Measurements from ENCODE around the gene ATE1. TPM values are rescaled to one million over a fixed set of nuclear protein-coding genes. Genes with fewer than 3 reads are reported as not detected.

ATE1 gene
- total RNA-seq, 2 donors from 2014 or later = 31.0 to 62.0 TPM

DNA sequence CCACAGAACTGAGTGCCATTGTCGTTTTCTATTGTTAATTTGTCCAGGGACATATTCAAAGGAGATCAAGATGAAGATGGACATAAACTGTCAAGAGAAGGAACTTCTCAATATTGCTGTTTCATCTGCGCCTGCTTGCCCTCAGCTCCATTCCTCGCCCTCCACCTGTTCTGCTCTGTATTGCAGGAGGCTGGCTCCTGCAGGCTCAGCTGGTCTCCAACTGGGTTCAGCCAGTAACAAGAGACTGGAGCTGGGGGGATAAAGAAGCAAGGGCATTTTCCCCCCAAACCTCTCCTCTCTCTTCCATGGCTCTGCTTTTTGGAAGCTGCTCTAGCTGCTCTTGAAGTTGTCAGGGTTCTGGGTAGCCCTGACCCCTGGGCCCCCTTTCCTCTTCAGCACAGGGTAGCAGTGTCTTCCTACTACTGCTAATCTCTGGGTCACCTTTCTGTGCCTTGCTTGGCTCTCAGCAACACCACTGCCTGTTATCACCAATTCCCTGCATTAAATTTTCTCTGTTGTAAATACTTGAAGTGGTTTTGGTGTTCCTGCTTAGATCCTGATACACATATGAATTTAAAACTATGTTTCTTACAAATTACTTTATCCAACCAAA lies 180.6 kb downstream of the ATE1 start:
- no peaks in the 10 kb centered on the region for H3K4me1 ChIP-seq
- peaks cover 9% of the 10 kb centered on the region for H3K36me3 ChIP-seq
- no peak overlapping the region for H3K27ac ChIP-seq
- H3K4me3 ChIP-seq = no peak overlapping the region
- TF ChIP-seq, protein P1, sequence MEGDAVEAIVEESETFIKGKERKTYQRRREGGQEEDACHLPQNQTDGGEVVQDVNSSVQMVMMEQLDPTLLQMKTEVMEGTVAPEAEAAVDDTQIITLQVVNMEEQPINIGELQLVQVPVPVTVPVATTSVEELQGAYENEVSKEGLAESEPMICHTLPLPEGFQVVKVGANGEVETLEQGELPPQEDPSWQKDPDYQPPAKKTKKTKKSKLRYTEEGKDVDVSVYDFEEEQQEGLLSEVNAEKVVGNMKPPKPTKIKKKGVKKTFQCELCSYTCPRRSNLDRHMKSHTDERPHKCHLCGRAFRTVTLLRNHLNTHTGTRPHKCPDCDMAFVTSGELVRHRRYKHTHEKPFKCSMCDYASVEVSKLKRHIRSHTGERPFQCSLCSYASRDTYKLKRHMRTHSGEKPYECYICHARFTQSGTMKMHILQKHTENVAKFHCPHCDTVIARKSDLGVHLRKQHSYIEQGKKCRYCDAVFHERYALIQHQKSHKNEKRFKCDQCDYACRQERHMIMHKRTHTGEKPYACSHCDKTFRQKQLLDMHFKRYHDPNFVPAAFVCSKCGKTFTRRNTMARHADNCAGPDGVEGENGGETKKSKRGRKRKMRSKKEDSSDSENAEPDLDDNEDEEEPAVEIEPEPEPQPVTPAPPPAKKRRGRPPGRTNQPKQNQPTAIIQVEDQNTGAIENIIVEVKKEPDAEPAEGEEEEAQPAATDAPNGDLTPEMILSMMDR (IDR thresholded peaks at IDR 0.05) = no peak
- H3K27me3 ChIP-seq = no peaks in the 10 kb centered on the region
- DNase-seq (ENCODE audit: low spot score) = no peak
- H3K9me3 ChIP-seq = no peaks in the 10 kb centered on the region

DNA sequence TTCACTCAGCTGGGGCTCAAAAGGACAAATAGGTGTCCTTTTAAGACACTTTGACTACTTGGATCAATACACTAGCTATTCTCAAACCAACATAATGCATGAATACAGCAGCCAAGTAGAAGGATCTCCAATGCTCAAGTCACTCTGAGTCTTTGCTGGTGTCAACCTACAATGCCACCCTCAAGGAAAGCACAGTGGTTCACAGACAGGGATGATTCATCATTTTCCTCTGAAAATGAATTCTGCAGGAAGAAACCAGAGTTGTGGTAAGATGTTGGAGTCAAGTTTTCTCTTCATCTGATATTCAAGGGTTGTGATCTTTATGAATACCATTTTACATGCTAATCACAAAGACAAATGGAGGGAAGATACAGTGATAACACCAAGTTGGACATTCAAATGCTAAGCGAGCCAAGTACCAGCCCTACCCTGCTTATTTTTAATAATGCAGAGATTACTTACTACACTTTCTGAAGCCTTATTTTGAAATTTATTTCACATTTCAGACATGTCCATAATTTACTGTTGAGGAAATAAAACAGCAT lies 186.5 kb downstream of the ATE1 start:
- Histone ChIP-seq H3K27me3 (no peaks in the 10 kb centered on the region), H3K4me3 (no peak overlapping the region), H3K4me1 (peaks cover 0 to 12% of the 10 kb centered on the region in 2 donors), H3K27ac (no peak overlapping the region), H3K9me3 (no peaks in the 10 kb centered on the region), H3K36me3 (peaks cover 10% of the 10 kb centered on the region)
- TF ChIP-seq, protein P1 (IDR thresholded peaks at IDR 0.05) = no peak
- no peak for DNase-seq (ENCODE audit: low spot score)

DNA sequence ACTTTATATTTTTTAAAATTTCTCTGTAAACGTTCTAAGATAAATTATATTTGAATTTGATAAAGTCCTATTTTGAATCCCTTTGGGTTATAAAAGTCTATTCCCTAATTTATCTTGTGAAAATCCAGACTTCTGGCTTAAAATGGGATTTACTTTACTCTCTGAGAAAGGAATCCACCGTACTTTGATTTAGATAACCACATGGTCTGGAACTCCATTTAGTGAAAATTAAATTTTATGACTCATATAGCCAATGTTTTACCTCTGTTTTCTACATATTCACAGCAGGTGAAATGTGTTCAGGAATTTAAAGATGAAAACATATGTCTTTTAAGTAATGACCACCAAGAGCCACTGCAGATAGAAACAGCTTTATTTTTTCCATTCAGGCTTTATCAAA lies 187.8 kb downstream of the ATE1 start:
- Histone ChIP-seq H3K36me3 (peaks cover 10% of the 10 kb centered on the region), H3K4me3 (no peak overlapping the region), H3K9me3 (no peaks in the 10 kb centered on the region), H3K27me3 (no peaks in the 10 kb centered on the region), H3K4me1 (peaks cover 0 to 18% of the 10 kb centered on the region in 2 donors), H3K27ac (no peak overlapping the region)
- TF ChIP-seq, protein P1 (IDR thresholded peaks at IDR 0.05) = no peak
- DNase-seq (ENCODE audit: low spot score) = no peak

DNA sequence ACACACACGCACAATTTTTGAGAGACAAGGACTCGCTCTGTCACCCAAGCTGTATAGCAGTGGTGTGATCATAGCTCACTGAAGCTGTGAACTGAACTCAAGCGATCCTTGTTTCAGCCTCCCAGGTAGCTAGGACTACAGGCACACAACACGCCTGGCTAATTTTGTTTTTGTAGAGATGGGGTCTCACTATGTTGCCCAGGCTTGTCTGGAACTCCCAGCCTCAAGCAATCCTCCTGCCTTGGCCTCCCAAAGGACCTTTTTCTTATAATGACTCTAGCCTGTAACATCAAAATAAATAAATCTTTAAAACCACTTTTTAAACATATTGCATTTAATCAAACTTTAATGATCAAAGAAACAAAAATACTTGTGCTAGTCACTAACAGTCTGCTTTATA lies 188.7 kb downstream of the ATE1 start:
- no peaks in the 10 kb centered on the region for H3K27me3 ChIP-seq
- H3K9me3 ChIP-seq = no peaks in the 10 kb centered on the region
- H3K36me3 ChIP-seq = peaks cover 10% of the 10 kb centered on the region
- TF ChIP-seq, protein P1 (IDR thresholded peaks at IDR 0.05) = no peak
- DNase-seq (ENCODE audit: low spot score) = no peak
- H3K4me3 ChIP-seq = no peak overlapping the region
- H3K27ac ChIP-seq = no peak overlapping the region
- H3K4me1 ChIP-seq = peaks cover 0 to 23% of the 10 kb centered on the region in 2 donors

DNA sequence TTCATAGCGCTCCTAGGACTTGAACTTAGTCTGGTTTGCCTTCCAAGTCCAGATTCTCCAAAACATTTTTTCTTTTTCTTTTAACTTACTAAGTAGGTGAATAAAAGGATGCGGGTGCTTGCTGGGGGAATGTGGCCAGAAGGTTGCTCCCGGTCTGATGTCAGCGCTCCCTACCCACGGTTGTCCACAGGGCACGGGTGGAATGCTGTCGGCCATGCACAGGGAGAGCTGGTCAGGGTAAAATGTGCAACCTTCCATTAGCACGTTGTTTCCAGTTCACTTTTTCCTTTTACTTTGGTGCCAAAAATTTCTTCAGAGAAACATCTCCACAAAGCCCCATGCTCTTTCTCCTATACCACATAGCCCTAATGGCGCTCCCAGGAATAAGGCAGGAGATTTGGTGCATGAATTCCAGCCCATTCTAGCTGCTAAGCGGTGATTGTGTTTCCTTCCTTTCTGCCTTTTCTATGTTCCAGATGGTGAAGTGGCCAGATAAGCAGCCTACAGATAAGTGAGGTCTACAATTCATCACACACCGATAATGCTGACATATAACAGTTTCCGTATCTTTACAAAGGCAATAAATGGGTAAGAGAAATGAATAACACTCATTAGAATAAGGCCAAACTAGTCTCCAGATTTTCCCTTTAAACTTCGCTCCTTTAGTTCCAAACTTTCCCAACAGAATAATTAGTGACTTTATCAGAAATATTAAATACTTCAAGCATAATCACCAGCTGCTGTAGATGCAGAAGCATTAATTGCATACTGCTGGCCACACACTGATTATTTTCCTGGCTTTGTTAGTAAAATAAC lies 191.3 kb downstream of the ATE1 start:
- Histone ChIP-seq H3K27ac (peak overlapping the region in 1 of 2 donors; percentile 26), H3K36me3 (no peaks in the 10 kb centered on the region), H3K9me3 (no peaks in the 10 kb centered on the region), H3K27me3 (no peaks in the 10 kb centered on the region), H3K4me1 (peaks cover 0 to 23% of the 10 kb centered on the region in 2 donors), H3K4me3 (no peak overlapping the region)
- no peak for DNase-seq (ENCODE audit: low spot score)
- TF ChIP-seq, protein P1 (IDR thresholded peaks at IDR 0.05) = no peak

All from right atrium auricular region (tissue), 2 donors.